GM12864 (cell line): ENCODE measurements around the gene PRDX6.
A peak's percentile ranks its signal among the peaks of the same experiment; 100 is the strongest.
"Not testable (repeated sequence)": the region's sequence is repeated elsewhere in the genome, so short reads cannot be mapped to it uniquely, and the experiment has no call there.

Source experiments
- DNase-seq: peaks from one replicate; pipeline ENCODE4 v3.0.0-alpha.2; 2011; ENCODE audit warnings: low read depth
- H3K4me3 ChIP-seq: 2 replicates; pipeline ENCODE4 v1.5.1; 2011; ENCODE audit warnings: mild to moderate bottlenecking, low read depth, low read length, control low read depth
- CTCF ChIP-seq: IDR thresholded peaks from 2 replicates; pipeline ENCODE4 v1.5.1; 2011; ENCODE audit warnings: low read depth, mild to moderate bottlenecking, moderate library complexity, low read length, control low read depth, inconsistent platforms; ENCODE audit errors: missing control alignments

The PRDX6 gene

GRCh38 chr1:173506437-173506836 lies 29.3 kb downstream of the PRDX6 start:
- no peak overlapping the region for H3K4me3 ChIP-seq
- peak; percentile 37 for TF ChIP-seq CTCF
- no peak for DNase-seq

DNA sequence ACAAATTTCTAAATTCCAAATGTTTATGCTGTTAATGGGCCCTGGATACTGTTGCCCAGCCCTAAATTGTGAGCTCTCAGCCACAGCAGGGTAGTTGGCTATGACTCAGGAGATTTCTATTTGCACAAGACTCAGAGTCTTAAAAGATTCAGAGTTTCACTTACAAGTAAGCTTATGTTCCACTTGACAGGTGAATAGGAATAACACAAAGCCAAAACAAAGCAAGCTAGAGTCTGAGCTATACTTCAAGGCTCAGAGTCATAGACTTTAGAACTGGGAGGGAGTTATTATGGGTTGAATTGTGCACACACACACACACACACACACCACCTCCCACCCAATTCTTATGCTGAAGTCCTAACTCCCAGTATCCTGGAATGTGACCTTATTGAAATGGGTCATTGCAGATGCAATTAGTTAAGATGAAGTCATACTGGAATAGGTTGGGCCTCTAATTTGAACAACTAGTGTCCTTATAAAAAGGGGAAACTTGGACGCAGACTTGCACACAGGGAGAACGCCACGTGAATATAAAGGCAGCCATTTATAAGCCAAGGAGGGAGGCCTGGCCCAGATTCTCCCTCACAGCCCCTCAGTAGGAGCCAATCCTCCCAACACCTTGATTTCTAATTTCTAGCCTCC lies 30.2 kb downstream of the PRDX6 start:
- TF ChIP-seq CTCF, result no peak
- no peak for DNase-seq
- H3K4me3 ChIP-seq, result no peak overlapping the region

DNA sequence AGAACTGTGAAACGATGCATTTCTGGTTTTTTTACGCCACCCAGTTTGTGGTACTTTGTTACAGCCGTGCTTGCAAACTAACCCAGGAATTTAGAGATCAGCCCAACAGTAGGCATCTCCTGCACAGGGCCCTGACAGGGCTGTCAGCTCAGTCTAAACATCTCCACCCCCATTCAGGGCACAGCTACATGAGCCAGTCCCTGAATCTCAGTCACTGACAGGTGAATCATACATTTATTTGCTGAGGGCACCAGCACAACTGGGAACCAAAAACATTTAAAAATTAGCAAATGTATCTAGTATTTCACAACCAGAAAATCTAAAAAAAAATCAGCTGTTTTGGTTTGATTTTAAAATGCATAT lies 30.7 kb downstream of the PRDX6 start:
- TF ChIP-seq CTCF, result no peak
- no peak for DNase-seq
- H3K4me3 ChIP-seq, result no peak overlapping the region

DNA sequence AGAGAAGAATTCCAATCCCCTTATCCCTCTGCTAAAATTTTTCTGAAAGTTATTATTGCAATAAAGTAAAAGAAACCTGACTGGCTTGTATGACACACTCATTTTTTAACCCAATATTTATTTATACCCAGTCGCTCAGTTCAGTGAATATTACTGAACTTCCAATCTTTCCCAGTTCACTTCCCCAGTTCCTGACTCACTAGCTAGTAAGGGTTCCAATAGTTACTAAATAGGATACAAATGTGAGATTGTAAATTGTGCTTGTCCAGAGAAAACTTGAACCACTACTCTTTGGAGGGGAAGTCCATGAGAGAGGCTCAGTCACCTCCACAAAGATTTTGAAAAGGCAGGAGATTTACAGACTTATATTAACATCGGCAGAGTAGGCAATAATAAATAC lies 31.4 kb downstream of the PRDX6 start:
- H3K4me3 ChIP-seq, result no peak overlapping the region
- DNase-seq, result no peak
- no peak for TF ChIP-seq CTCF

- H3K4me3 ChIP-seq, result no peak overlapping the region
- no peak for TF ChIP-seq CTCF
- no peak for DNase-seq
These were observed 32.7 kb downstream of the PRDX6 start for GRCh38 chr1:173509797-173510196.

DNA sequence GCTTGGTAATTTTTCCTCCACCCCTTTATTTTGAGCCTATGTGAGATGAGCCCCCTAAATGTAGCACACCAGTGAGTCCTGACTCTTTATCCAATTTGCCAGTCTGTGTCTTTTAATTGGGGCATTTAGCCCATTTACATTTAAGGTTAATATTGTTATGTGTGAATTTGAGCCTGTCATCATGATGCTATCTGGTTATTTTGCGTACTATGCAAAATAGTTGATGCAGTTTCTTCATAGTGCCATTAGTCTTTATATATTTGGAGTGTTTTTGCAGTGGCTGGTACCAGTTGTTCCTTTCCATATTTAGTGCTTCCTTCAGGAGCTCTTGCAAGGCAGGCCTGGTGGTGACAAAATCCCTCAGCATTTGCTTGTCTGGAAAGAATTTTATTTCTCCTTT lies 37.4 kb downstream of the PRDX6 start:
- DNase-seq, H3K4me3 ChIP-seq: not testable (repeated sequence)

DNA sequence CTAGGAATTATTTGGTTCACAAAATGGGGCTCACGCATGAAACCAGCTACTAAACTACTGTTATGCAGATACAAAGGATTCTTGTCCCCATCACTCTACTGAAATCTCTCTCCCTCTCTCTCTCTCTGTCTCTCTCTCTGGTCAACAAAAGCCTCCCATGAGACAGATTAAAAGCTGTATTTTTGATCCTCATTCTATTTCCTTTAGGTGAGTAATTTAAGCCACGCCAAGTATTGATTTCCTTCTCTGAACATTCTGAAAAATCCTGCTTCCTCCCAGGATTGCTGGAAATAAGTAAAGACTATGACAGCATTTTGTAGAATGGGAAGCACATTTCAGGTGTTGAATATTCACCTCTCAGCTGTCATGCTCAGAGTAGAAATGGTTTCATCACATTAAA lies 43.7 kb downstream of the PRDX6 start:
- DNase-seq, result no peak
- TF ChIP-seq CTCF, result no peak
- H3K4me3 ChIP-seq, result no peak overlapping the region

DNA sequence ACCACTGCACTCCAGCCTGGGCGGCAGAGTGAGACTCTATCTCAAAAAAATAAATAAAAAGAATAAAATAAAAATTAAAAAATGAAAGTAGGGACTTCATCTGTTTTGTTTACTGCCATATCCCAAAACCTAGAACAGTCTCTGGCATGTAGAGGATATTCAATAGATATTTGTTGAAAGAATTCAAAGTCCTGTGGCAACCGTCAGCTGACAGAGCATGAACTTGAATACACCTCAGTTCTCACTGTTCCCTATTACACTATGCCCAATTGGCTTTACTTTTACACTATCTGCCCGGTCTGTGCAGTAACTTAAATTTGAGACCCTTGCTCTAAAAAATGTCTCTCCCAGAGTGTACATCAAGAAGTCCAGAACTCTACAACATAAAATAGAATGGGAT lies 46.2 kb downstream of the PRDX6 start:
- no peak for TF ChIP-seq CTCF
- no peak for DNase-seq
- no peak overlapping the region for H3K4me3 ChIP-seq
